Osteoblast (primary cell): Measurements from ENCODE around the gene MPZL3. TPM values are rescaled to one million over a fixed set of nuclear protein-coding genes. Genes with fewer than 3 reads are reported as not detected.

Source experiments
- DNase-seq: peaks from one replicate; pipeline ENCODE4 v3.0.0; 2011; ENCODE audit warnings: low spot score, mixed read lengths; ENCODE audit not compliant: insufficient read length; ENCODE audit errors: missing footprints
- H2AFZ ChIP-seq: 2 replicates; pipeline ENCODE4 v1.6.0; 2011; ENCODE audit warnings: mild to moderate bottlenecking, low read length
- H3K27ac ChIP-seq: 2 replicates; pipeline ENCODE4 v1.5.1; 2011; ENCODE audit warnings: mild to moderate bottlenecking, low read depth, low read length, moderate library complexity
- H3K27me3 ChIP-seq: 2 replicates; pipeline ENCODE4 v1.6.0; 2012; ENCODE audit warnings: mild to moderate bottlenecking, control low read depth, inconsistent platforms, low read length, moderate library complexity; ENCODE audit not compliant: insufficient read depth
- H3K36me3 ChIP-seq: 2 replicates; pipeline ENCODE4 v1.5.1; 2011; ENCODE audit warnings: mild to moderate bottlenecking, low read length, control low read depth, moderate library complexity; ENCODE audit not compliant: insufficient read depth
- H3K4me1 ChIP-seq: 2 replicates; pipeline ENCODE4 v1.5.1; 2011; ENCODE audit warnings: mild to moderate bottlenecking, low read length, control low read depth, moderate library complexity; ENCODE audit not compliant: insufficient read depth
- H3K4me2 ChIP-seq: 2 replicates; pipeline ENCODE4 v1.6.0; 2011; ENCODE audit warnings: mild to moderate bottlenecking, low read length; ENCODE audit not compliant: insufficient read depth
- H3K4me3 ChIP-seq: fragments of 200-600 bp; sonication (generic); 3 replicates; pipeline ENCODE4 v1.5.1; 2012; ENCODE audit warnings: mild to moderate bottlenecking, low read length, inconsistent platforms; ENCODE audit not compliant: insufficient read depth
- H3K79me2 ChIP-seq: 2 replicates; pipeline ENCODE4 v1.6.0; 2012; ENCODE audit warnings: mild to moderate bottlenecking, low read length, control low read depth, inconsistent platforms; ENCODE audit not compliant: insufficient read depth
- H3K9me3 ChIP-seq: 2 replicates; pipeline ENCODE4 v1.5.1; 2011; ENCODE audit warnings: low read depth, low read length, control low read depth
- H4K20me1 ChIP-seq: 2 replicates; pipeline ENCODE4 v1.6.0; 2012; ENCODE audit warnings: mild to moderate bottlenecking, low read length, control low read depth; ENCODE audit not compliant: insufficient read depth
- CTCF ChIP-seq: IDR thresholded peaks from 2 replicates; pipeline ENCODE4 v1.5.1; 2011; ENCODE audit warnings: mild to moderate bottlenecking, low read depth, low read length, moderate library complexity; ENCODE audit errors: extremely low read depth
- total RNA-seq: library from RNA; depleted of rRNA; stranded (reverse); fragments of >200 nt; gene quantifications from 2 replicates; pipeline ENCODE4 v1.2.3, GENCODE V29; 2012

The MPZL3 gene
- total RNA-seq, 1 donor, result 1.8 TPM

GRCh38 chr11:118219244-118219643 is 32.9 kb downstream of the MPZL3 start:
- no peak overlapping the region for H3K4me3 ChIP-seq

GRCh38 chr11:118217575-118217974 is 34.6 kb downstream of the MPZL3 start:
- peaks cover 31% of the 10 kb centered on the region for H3K27me3 ChIP-seq
- H3K4me1 ChIP-seq, result no peaks in the 10 kb centered on the region
- no peaks in the 10 kb centered on the region for H4K20me1 ChIP-seq

More at GRCh38 chr11:118219244-118219643, 32.9 kb downstream of the MPZL3 start:
- Histone ChIP-seq H3K4me1 (no peaks in the 10 kb centered on the region), H3K4me2 (no peak overlapping the region), H3K27me3 (peaks cover 22% of the 10 kb centered on the region), H3K79me2 (no peaks in the 10 kb centered on the region), H2AFZ (no peak overlapping the region), H3K27ac (no peak overlapping the region), H4K20me1 (no peaks in the 10 kb centered on the region), H3K36me3 (no peaks in the 10 kb centered on the region), H3K9me3 (no peaks in the 10 kb centered on the region)
- no peak for DNase-seq
- TF ChIP-seq CTCF, result no peak

GRCh38 chr11:118216621-118217481 is 35.3 kb downstream of the MPZL3 start:
- Histone ChIP-seq H4K20me1 (no peaks in the 10 kb centered on the region), H3K27me3 (peaks cover 37% of the 10 kb centered on the region), H2AFZ (no peak overlapping the region), H3K4me3 (no peak overlapping the region), H3K4me1 (no peaks in the 10 kb centered on the region), H3K4me2 (no peak overlapping the region), H3K36me3 (no peaks in the 10 kb centered on the region), H3K9me3 (no peaks in the 10 kb centered on the region), H3K79me2 (no peaks in the 10 kb centered on the region), H3K27ac (no peak overlapping the region)
- TF ChIP-seq CTCF, result no peak
- no peak for DNase-seq

More at GRCh38 chr11:118217575-118217974, 34.6 kb downstream of the MPZL3 start:
- Histone ChIP-seq H2AFZ (no peak overlapping the region), H3K4me2 (no peak overlapping the region), H3K9me3 (no peaks in the 10 kb centered on the region), H3K4me3 (no peak overlapping the region), H3K27ac (no peak overlapping the region), H3K36me3 (no peaks in the 10 kb centered on the region), H3K79me2 (no peaks in the 10 kb centered on the region)
- TF ChIP-seq CTCF, result no peak
- no peak for DNase-seq

- no peak overlapping the region for H3K4me3 ChIP-seq
- peaks cover 40% of the 10 kb centered on the region for H3K27me3 ChIP-seq
- no peak for DNase-seq
- TF ChIP-seq CTCF, result no peak
- no peak overlapping the region for H3K27ac ChIP-seq
- H3K9me3 ChIP-seq, result no peaks in the 10 kb centered on the region
- no peak overlapping the region for H2AFZ ChIP-seq
- no peaks in the 10 kb centered on the region for H3K36me3 ChIP-seq
- no peaks in the 10 kb centered on the region for H4K20me1 ChIP-seq
- H3K4me2 ChIP-seq, result no peak overlapping the region
- H3K79me2 ChIP-seq, result no peaks in the 10 kb centered on the region
- H3K4me1 ChIP-seq, result no peaks in the 10 kb centered on the region
Measured at GRCh38 chr11:118215765-118216164, 36.4 kb downstream of the MPZL3 start.
